Measurements from ENCODE around the gene VDAC2.

VDAC2 gene

GRCh38 chr10:75254739-75255138, 44.1 kb downstream of the VDAC2 start:
- DNase-seq = no peak

GRCh38 chr10:75260990-75261389, 50.4 kb downstream of the VDAC2 start:
- no peak for DNase-seq

- no peak for DNase-seq
Measured at GRCh38 chr10:75261813-75262705, 51.5 kb downstream of the VDAC2 start.

- DNase-seq = no peak
Measured at GRCh38 chr10:75263806-75264205, 53.2 kb downstream of the VDAC2 start.

- no peak for DNase-seq
Measured at GRCh38 chr10:75265856-75266255, 55.3 kb downstream of the VDAC2 start.

GRCh38 chr10:75266945-75267344, 56.3 kb downstream of the VDAC2 start:
- DNase-seq = no peak

GRCh38 chr10:75269605-75270004, 59.0 kb downstream of the VDAC2 start:
- DNase-seq = no peak

- no peak for DNase-seq
Measured at GRCh38 chr10:75272094-75272493, 61.5 kb downstream of the VDAC2 start.

GRCh38 chr10:75272896-75273295, 62.3 kb downstream of the VDAC2 start:
- DNase-seq = no peak

GRCh38 chr10:75276069-75276872, 65.7 kb downstream of the VDAC2 start:
- no peak for DNase-seq

GRCh38 chr10:75280236-75280635, 69.6 kb downstream of the VDAC2 start:
- no peak for DNase-seq
